ENCODE measurements around the gene CFH.

The CFH gene

GRCh38 chr1:196619721-196620120 lies 32.1 kb upstream of the CFH start:
- no peak for TF ChIP-seq CTCF (IDR thresholded peaks at IDR 0.05; ENCODE audit: low read depth, low read length, poor library complexity, severe bottlenecking)
- TF ChIP-seq EZH2phosphoT487 (IDR thresholded peaks at IDR 0.05; ENCODE audit: borderline replicate concordance, low read length): no peak

GRCh38 chr1:196623079-196623478 lies 28.8 kb upstream of the CFH start:
- H3K4me2 ChIP-seq (ENCODE audit: low read length): no peak overlapping the region
- H3K27ac ChIP-seq (ENCODE audit: low read depth, low read length): no peak overlapping the region
- no peaks in the 10 kb centered on the region for H3K79me2 ChIP-seq (ENCODE audit: control insufficient read depth, low read length)
- H3K4me1 ChIP-seq (ENCODE audit: control insufficient read depth, low read length): no peaks in the 10 kb centered on the region
- no peaks in the 10 kb centered on the region for H3K27me3 ChIP-seq (ENCODE audit: control insufficient read depth, low read length)
- no peaks in the 10 kb centered on the region for H4K20me1 ChIP-seq (ENCODE audit: control insufficient read depth, insufficient read depth, low read depth, low read length)
- no peak overlapping the region for H3K4me3 ChIP-seq (ENCODE audit: low read length)
- no peaks in the 10 kb centered on the region for H3F3A ChIP-seq (ENCODE audit: control insufficient read depth, insufficient read depth)
- no peaks in the 10 kb centered on the region for H3K36me3 ChIP-seq (ENCODE audit: control insufficient read depth, low read length)
- TF ChIP-seq CTCF (IDR thresholded peaks at IDR 0.05; ENCODE audit: low read depth, low read length, poor library complexity, severe bottlenecking) (no peak), EZH2phosphoT487 (IDR thresholded peaks at IDR 0.05; ENCODE audit: borderline replicate concordance, low read length) (no peak)
- H3K9me3 ChIP-seq (ENCODE audit: control insufficient read depth, insufficient read depth, low read length): no peaks in the 10 kb centered on the region
- no peaks in the 10 kb centered on the region for H3K9me2 ChIP-seq (replicated peaks; ENCODE audit: control insufficient read depth, low read length)

More at GRCh38 chr1:196619721-196620120, 32.1 kb upstream of the CFH start:
- H4K20me1 ChIP-seq (ENCODE audit: control insufficient read depth, insufficient read depth, low read depth, low read length): no peaks in the 10 kb centered on the region
- H3K27ac ChIP-seq (ENCODE audit: low read depth, low read length): no peak overlapping the region
- no peaks in the 10 kb centered on the region for H3K4me1 ChIP-seq (ENCODE audit: control insufficient read depth, low read length)
- no peaks in the 10 kb centered on the region for H3K9me3 ChIP-seq (ENCODE audit: control insufficient read depth, insufficient read depth, low read length)
- no peaks in the 10 kb centered on the region for H3F3A ChIP-seq (ENCODE audit: control insufficient read depth, insufficient read depth)
- no peaks in the 10 kb centered on the region for H3K27me3 ChIP-seq (ENCODE audit: control insufficient read depth, low read length)
- no peak overlapping the region for H3K4me2 ChIP-seq (ENCODE audit: low read length)
- H3K9me2 ChIP-seq (replicated peaks; ENCODE audit: control insufficient read depth, low read length): no peaks in the 10 kb centered on the region
- H3K79me2 ChIP-seq (ENCODE audit: control insufficient read depth, low read length): no peaks in the 10 kb centered on the region
- H3K4me3 ChIP-seq (ENCODE audit: low read length): no peak overlapping the region
- H3K36me3 ChIP-seq (ENCODE audit: control insufficient read depth, low read length): no peaks in the 10 kb centered on the region

GRCh38 chr1:196628838-196629237 lies 23.0 kb upstream of the CFH start:
- Histone ChIP-seq H4K20me1 (ENCODE audit: control insufficient read depth, insufficient read depth, low read depth, low read length) (no peaks in the 10 kb centered on the region), H3K4me3 (ENCODE audit: low read length) (no peak overlapping the region), H3K4me1 (ENCODE audit: control insufficient read depth, low read length) (no peaks in the 10 kb centered on the region), H3K4me2 (ENCODE audit: low read length) (no peak overlapping the region), H3K27ac (ENCODE audit: low read depth, low read length) (no peak overlapping the region), H3K36me3 (ENCODE audit: control insufficient read depth, low read length) (no peaks in the 10 kb centered on the region), H3K27me3 (ENCODE audit: control insufficient read depth, low read length) (no peaks in the 10 kb centered on the region), H3K9me3 (ENCODE audit: control insufficient read depth, insufficient read depth, low read length) (no peaks in the 10 kb centered on the region), H3K79me2 (ENCODE audit: control insufficient read depth, low read length) (no peaks in the 10 kb centered on the region), H3F3A (ENCODE audit: control insufficient read depth, insufficient read depth) (no peaks in the 10 kb centered on the region), H3K9me2 (replicated peaks; ENCODE audit: control insufficient read depth, low read length) (no peaks in the 10 kb centered on the region)
- TF ChIP-seq CTCF (IDR thresholded peaks at IDR 0.05; ENCODE audit: low read depth, low read length, poor library complexity, severe bottlenecking) (no peak), EZH2phosphoT487 (IDR thresholded peaks at IDR 0.05; ENCODE audit: borderline replicate concordance, low read length) (no peak)

GRCh38 chr1:196637606-196638005 lies 14.2 kb upstream of the CFH start:
- no peaks in the 10 kb centered on the region for H3K9me2 ChIP-seq (replicated peaks; ENCODE audit: control insufficient read depth, low read length)
- H4K20me1 ChIP-seq (ENCODE audit: control insufficient read depth, insufficient read depth, low read depth, low read length): no peaks in the 10 kb centered on the region
- TF ChIP-seq EZH2phosphoT487 (IDR thresholded peaks at IDR 0.05; ENCODE audit: borderline replicate concordance, low read length): no peak
- TF ChIP-seq CTCF (IDR thresholded peaks at IDR 0.05; ENCODE audit: low read depth, low read length, poor library complexity, severe bottlenecking): no peak
- H3F3A ChIP-seq (ENCODE audit: control insufficient read depth, insufficient read depth): no peaks in the 10 kb centered on the region
- no peak overlapping the region for H3K4me2 ChIP-seq (ENCODE audit: low read length)
- no peaks in the 10 kb centered on the region for H3K9me3 ChIP-seq (ENCODE audit: control insufficient read depth, insufficient read depth, low read length)
- H3K4me3 ChIP-seq (ENCODE audit: low read length): no peak overlapping the region
- no peaks in the 10 kb centered on the region for H3K36me3 ChIP-seq (ENCODE audit: control insufficient read depth, low read length)
- H3K79me2 ChIP-seq (ENCODE audit: control insufficient read depth, low read length): no peaks in the 10 kb centered on the region
- H3K27ac ChIP-seq (ENCODE audit: low read depth, low read length): no peak overlapping the region
- no peaks in the 10 kb centered on the region for H3K27me3 ChIP-seq (ENCODE audit: control insufficient read depth, low read length)
- H3K4me1 ChIP-seq (ENCODE audit: control insufficient read depth, low read length): no peaks in the 10 kb centered on the region
